GM21825 (cell line): ENCODE data around the gene CDC42BPA.
A peak's percentile ranks its signal among the peaks of the same experiment; 100 is the strongest.

Experiments used
- ATAC-seq: cut with Tn5 transposase; IDR thresholded peaks from one replicate; pipeline ENCODE4 v1.9.1; 2021; ENCODE audit warnings: mild to moderate bottlenecking, moderate library complexity; ENCODE audit not compliant: unreplicated experiment

The CDC42BPA gene

DNA sequence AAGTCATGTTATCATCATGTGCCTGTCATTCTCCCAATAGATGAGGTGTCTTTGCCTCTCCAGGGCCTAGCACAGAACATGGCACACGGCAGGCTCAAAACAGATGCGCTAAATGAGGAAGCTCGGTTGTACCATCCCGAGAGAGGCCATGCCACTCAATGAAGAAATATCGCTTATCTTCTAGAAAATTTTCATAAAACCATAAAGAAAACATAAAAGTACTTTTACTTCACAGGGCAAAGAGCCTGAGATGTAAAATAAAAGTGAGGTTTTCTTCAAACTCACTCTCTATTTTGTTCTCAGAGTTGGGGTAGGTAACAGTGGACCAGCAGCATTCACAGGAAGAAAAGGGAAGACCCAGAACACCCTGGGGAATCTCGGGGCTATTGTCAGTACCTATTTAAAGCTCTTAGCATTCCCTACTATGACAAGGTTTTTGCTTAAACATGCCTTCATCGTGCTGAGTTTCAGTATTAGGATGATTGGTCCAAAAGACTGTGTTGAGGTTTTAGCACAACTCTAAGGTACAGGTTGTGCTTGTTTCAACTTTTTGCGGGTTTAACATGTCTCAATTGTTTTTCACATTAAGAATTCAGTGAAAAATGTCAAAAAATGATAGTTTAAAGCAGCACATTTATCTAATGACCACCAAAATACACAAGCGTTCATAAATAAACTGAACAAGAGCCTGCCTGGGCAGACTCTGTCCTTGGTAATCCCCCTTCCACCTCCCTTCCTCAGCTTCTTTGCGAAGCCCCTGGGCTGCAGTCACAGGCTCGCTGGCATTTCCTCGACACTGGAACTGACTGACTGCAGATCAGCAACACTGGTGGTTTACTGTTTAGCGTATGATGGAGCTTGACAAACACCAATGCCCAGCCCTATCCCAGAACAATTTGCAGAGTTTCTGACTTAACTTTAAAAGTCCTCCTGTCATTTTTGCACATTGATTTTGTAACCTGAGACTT lies 322.6 kb downstream of the CDC42BPA start:
- ATAC-seq: peak; percentile 98

DNA sequence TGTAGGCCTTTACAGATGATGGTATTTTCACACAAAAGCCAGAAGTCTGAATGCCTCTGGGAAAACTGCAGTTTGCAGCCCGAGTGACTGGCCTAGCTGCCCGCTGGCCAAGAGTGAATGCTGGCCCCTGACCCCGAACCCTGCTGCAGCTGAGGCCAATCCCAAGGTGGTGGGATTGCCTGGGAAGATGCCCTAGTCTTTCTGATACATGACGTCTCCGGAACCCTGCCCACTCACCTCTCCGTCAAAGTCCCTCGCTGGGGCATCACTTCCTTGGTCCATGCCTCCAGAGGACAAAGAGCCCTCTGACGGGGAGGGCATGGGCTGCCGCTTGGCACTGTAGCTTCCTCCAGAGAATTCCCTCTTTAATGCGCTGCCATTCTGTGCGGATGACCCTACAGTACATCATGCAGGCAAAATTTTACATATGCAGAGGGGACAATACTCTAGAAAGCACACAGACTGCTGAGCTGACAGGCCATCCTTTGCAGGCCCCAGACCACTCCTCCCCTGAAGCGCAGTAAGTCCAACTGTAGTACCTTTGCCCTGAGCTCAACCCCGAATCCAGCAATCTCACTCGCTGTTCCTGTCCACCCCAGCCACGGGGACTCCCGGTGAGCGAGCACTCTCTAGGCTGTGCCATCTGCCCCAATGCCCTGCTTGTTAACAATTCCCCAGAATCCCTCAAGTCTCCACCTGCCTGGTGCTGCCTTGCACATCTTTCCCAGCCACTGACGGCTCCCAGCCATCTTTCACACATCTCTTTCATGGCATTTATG lies 323.5 kb downstream of the CDC42BPA start:
- ATAC-seq: no peak

- ATAC-seq: no peak
Measured at GRCh38 chr1:226993814-226994585, 324.3 kb downstream of the CDC42BPA start.

- no peak for ATAC-seq
Measured at GRCh38 chr1:226991920-226992319, 326.4 kb downstream of the CDC42BPA start.

DNA sequence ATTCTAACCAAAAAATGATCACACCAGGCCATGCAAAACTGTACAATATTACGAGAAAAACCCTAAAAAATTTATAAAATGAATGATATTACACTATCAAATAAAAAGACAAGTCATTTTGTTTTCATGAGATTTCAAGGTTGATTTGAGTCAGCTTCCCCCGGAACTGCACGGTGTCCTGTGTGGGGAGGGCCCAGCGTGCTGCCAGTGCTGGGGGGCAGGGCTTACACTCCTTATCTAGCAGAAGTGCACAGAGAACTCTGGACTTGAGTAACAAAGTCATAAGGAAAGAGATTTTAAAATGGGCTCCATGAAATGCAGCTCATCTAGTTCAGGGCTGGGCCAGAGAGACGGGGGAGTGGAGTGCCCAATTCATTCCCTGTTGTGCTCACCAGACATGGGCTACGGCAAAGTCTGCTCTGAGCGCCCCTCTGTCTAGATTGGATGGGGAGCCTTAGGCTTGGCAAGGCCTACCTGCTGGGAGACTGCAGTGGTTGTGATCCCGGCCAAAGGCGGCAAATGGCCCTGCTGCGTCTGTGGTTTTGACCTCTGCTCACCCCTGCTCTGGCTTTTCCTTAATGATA lies 328.1 kb downstream of the CDC42BPA start:
- ATAC-seq: peak; percentile 77

DNA sequence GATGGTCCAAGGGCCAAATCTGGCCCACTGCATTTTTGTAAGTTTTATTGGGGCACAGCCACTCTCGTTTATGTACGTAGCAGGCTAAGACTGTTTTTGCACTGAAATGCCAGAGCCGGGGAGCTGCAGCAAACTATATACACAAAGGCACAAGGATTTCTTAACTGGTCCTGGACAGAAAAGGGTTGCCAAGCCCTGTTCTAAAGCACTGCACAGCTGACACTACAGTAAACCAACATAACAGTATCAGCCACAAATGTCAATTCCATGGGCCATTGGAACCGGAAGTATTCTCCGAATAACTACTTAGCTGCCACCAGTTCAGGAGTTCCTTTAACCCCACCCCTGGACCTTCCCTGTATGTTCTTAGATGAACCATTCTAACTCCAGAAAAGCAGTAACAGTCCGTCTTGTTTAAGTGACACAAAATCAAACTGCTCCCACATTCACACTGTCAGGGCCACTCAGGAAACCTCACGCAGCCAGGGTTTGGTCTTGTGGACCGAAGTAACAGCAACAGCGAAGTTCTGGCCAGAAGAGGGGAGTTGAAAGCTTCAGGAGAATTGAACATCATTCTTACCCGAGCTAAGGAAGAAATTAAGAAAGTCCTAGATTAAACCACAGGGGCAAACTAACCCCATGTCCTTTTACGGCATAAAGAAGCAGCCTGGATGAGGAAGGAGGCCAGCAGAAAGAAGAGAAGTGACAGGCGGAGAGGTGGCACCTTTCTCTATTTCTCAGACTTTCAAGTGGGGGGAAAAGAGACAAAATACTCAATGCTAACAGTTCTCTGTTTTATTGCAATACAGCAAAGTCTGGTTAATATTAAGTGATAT lies 329.0 kb downstream of the CDC42BPA start:
- ATAC-seq: no peak

DNA sequence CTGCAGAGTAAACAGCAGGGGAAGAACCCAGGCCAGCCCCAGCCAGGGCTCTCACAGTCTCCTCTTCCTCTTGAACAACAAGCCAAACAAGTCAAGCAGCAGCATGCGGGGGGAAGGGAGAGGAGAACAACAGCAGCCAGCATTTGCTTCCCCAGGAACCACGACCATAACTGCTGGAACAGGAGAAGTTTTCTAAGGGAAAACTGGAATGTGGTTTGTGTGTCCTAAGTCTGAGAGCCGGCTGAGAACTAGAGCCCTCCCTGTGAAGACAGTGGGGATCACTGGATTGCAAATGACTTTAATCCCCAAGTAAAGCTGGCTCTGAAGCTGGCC lies 330.0 kb downstream of the CDC42BPA start:
- no peak for ATAC-seq

- no peak for ATAC-seq
Measured at GRCh38 chr1:226987623-226988333, 330.5 kb downstream of the CDC42BPA start.

GRCh38 chr1:226987179-226987536 lies 331.1 kb downstream of the CDC42BPA start:
- no peak for ATAC-seq

DNA sequence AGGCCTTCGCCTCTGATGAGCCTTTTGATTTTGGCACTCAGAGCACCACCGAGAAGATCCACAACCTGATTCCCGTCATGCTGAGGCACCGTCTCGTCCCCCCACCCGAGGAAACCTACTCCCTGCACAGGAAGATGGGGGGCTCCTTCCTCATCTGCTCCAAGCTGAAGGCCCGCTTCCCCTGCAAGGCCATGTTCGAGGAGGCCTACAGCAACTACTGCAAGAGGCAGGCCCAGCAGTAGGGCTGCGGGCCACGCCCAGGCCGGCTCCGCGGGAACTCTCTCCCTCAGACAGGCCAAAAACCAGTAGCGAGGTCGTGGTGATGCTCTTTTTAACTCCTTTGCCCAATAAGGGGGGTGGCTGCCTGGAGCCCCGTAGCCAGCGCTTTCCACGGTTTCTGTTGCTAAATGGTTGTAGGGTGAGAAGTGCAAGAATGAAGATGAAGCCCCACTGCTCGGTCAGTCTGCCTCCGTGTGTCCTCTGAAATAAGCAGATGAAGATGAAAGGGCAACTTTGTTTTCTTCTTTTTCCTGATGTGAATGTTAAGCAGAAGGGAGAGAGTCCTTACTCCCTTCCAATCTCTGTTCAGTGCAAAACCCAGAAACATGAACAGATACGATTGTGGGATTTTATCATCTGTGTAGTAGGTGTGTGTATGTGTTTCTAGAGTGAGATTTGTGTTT lies 331.7 kb downstream of the CDC42BPA start:
- no peak for ATAC-seq

DNA sequence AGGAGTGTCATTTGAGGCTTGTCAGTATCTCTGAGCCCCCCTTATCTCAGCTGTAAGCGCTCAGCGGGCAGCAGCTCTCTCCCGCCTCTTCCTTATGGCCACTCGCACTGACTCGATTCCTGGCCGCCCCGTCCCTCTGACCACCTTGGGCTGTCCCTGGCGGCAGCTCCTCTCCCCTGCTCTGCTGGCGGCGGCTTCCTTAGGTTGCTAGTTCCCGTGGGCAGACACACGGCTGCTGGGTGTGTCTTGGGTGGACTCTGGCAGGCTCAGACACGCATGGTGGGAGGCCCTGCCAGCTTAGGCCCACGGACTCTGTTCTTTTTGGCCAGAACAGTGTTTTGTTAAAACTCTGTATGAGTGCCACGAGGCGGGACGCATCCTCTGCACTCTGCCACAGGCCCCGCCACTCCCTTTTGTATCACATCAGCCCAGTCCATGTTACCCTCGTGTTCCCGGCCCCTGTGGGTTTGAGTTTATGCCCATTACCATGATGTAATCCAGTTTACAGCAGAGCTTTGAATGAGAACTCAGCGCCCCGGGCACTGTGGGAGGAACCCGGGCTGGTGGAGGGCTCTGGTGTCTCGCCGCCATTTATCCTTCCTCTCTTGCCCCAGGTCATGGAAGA lies 332.3 kb downstream of the CDC42BPA start:
- ATAC-seq: no peak

DNA sequence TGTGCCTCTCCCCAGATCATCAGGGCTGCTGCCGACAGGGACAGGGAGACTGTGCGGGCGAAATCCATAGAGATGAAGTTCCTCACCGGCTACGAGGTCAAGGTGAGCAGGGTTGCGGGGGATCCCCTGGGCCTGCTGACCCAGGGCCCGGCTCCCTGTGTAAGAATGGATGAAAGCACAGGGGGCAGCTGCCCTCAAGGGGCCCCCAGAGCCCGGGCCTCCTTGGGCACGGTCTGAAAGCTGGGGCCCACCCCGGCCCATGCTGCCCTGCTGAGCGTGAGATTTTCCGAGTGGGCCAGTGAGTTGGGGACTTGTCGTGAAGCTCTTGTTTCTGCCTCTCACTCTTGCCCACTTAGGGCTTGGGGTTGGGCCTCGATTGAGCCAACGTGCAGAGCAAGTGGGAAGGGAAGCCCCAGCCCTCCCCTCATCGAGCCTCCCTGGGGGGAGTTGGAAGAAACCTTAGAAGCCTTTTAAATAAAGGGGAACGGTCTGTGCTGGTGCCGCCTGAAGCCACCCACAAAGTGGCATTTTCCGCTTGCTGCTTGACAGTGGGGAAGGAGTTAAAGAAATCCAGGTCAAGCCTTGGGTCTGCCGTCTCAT lies 333.0 kb downstream of the CDC42BPA start:
- no peak for ATAC-seq

DNA sequence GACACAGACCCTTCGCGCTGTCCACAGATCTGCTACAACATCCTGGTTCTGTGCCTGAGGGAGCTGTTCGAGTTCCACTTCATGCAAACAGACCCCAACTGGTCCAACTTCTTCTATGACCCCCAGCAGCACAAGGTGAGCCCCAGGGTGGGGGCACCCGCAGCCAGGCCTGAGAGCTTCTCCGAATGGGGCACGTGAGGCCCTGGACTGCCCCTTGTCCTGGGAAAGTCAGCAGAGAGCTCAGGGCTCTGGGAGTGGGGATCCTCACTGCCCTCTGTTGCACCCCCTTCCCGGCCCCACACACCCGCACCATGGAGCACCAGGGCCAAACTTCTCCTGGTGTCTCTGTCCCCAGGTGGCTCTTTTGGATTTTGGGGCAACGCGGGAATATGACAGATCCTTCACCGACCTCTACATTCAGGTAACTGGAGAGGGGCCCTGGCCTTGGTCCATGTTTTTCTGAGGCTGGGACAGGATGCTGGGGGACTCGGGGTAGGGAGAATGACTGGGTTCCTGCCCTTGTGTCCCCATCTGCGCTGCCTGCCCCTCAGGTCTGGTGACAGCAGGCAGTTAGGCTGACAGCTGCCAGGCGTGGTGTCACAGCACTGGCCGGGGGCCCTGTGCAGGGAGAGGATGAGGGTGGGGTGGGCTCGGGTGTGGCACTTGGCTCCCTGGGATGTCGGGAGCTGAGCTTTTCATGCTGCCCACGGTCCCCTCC lies 333.6 kb downstream of the CDC42BPA start:
- no peak for ATAC-seq

- no peak for ATAC-seq
Measured at GRCh38 chr1:226983992-226984364, 334.3 kb downstream of the CDC42BPA start.

GRCh38 chr1:226983247-226983991 lies 334.9 kb downstream of the CDC42BPA start:
- ATAC-seq: no peak

DNA sequence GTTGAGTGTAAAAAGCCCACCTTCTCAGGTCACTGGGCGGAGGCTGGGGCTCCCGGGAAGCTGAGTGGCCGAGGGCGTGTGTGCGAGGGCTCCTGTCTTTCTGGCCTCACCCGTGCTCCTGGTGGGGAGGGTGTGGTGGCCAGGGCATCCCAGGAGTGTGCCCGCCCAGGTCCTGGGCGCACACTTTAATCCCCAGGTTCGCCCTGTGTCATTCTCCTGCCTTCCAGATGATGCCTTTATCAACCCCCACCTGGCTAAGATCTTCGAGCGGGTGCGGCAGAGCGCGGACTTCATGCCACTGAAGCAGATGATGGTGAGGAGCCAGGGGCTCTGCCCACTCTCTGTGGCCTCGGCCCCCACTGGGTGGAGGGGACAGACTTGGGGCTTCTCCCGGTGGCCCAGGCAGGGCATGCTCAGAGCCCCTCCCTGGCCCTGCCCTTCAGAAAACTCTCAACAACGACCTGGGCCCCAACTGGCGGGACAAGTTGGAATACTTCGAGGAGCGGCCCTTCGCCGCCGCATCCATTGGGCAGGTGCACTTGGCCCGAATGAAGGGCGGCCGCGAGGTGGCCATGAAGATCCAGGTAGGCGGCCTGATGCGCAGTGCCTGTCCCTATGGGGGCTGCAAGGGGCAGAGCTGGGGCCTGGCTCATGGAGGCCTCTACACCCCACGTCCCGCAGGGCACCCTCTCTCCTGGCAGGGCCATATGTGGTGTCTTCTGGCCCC lies 335.7 kb downstream of the CDC42BPA start:
- ATAC-seq: no peak
